Measurements from ENCODE around the gene GLRX.
"Not testable (repeated sequence)": the region's sequence is repeated elsewhere in the genome, so short reads cannot be mapped to it uniquely, and the experiment has no call there.

Gene GLRX

GRCh38 chr5:95822542-95823181 is at the start of gene GLRX:
Gene GLRX, minus strand, starts transcription at chr5:95822726. Its CDS starts 64 bp downstream, at chr5:95822662.
- DNase-seq: peak; percentile 60

GRCh38 chr5:95871146-95871806 is 48.8 kb upstream of the GLRX start:
- DNase-seq: no peak

- DNase-seq: no peak
These were observed 47.7 kb upstream of the GLRX start for GRCh38 chr5:95870105-95870672.

GRCh38 chr5:95869173-95869855 is 46.8 kb upstream of the GLRX start:
- DNase-seq: not testable (repeated sequence)

GRCh38 chr5:95868136-95868535 is 45.6 kb upstream of the GLRX start:
- DNase-seq: no peak

GRCh38 chr5:95866435-95867040 is 44.0 kb upstream of the GLRX start:
- DNase-seq: no peak

- DNase-seq: no peak
These were observed 42.5 kb upstream of the GLRX start for GRCh38 chr5:95864944-95865504.

- no peak for DNase-seq
These were observed 41.9 kb upstream of the GLRX start for GRCh38 chr5:95864456-95864855.

- no peak for DNase-seq
These were observed 40.8 kb upstream of the GLRX start for GRCh38 chr5:95863383-95863757.

- DNase-seq: no peak
These were observed 40.3 kb upstream of the GLRX start for GRCh38 chr5:95862671-95863382.

GRCh38 chr5:95861864-95862561 is 39.5 kb upstream of the GLRX start:
- DNase-seq: no peak

- peak; percentile 21 for DNase-seq
These were observed 38.8 kb upstream of the GLRX start for GRCh38 chr5:95861221-95861863.

GRCh38 chr5:95859661-95860060 is 37.1 kb upstream of the GLRX start:
- DNase-seq: no peak

- peak; percentile 55 for DNase-seq
These were observed 36.4 kb upstream of the GLRX start for GRCh38 chr5:95858661-95859595.

- no peak for DNase-seq
These were observed 35.5 kb upstream of the GLRX start for GRCh38 chr5:95858023-95858461.

- no peak for DNase-seq
These were observed 34.8 kb upstream of the GLRX start for GRCh38 chr5:95857185-95857945.

GRCh38 chr5:95856501-95856981 is 34.0 kb upstream of the GLRX start:
- DNase-seq: no peak

GRCh38 chr5:95853490-95853889 is 31.0 kb upstream of the GLRX start:
- DNase-seq: no peak

- DNase-seq: no peak
These were observed 30.0 kb upstream of the GLRX start for GRCh38 chr5:95852567-95852966.

All from DMS79 (cell line).